HG03159 (cell line): ENCODE measurements around the gene TNS3.

Experiments used
- ATAC-seq: cut with Tn5 transposase; IDR thresholded peaks from one replicate; pipeline ENCODE4 v1.9.1; 2021; ENCODE audit warnings: mild to moderate bottlenecking, moderate library complexity; ENCODE audit not compliant: unreplicated experiment

TNS3 gene

DNA sequence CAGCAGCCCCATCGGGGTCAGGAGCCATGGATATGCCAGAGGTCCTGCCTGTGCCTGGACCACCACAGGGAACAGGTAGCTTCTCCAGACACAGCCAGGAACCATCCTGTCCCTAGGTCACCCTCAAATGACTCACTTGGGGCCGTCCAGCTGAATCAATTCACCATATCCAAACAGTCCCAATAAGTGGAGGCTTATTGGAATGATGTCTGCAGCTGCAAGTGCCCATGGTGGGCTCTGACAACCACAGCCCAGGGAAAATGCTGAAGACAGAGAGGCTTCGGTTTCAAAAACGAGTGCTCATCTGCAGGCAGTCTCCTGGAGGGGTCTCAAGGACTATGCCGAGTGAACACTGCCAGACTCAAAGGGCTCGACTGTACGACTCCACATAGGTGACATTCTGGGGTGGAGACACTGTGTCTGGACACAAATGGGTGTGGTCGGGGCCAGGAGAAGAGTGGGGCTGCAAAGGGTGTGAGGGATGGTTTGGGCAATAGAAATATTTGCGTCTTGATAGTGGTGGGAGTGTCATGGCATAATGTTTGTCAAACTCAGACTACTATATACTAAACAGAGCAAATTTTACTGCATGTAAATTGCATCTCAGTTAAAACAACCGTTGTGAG lies 204.8 kb downstream of the TNS3 start:
- ATAC-seq = no peak

DNA sequence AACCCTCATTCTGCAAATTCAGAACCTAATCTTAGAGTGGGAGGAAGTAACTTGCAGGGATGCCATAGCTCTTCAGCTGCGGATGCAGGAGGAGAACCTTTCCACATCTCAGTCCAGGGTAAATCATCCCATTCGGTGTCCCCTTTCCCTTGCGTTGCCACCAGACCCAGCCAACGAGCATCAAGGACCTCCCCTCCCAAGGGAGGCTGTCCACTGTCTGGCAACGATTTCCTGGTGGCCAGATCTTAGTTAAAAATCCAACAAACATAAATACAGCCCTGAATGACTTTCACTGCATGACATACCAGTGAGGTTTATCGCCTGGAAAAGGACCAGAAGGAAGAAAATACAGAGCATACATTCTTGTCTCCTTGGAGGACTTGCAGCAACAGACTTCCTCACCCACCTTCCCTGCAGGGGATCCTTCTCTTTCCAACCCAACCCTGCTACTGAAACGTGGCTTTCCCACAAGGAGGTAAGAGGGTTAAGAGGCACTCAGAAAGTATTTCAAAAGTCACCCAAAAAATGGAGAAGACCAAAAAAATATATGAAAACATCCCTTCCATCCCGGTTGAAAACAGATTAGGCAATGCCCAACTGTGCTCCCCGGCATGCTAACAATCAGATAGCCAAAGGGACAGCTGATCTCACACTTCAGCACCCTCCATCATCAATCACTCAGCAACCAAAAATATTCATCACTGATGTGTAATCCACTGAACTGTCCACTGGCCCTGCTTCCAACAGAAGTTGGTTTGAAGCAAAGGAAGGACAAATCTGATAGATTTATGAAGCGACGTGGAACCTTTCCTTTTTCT lies 206.6 kb downstream of the TNS3 start:
- ATAC-seq = no peak

DNA sequence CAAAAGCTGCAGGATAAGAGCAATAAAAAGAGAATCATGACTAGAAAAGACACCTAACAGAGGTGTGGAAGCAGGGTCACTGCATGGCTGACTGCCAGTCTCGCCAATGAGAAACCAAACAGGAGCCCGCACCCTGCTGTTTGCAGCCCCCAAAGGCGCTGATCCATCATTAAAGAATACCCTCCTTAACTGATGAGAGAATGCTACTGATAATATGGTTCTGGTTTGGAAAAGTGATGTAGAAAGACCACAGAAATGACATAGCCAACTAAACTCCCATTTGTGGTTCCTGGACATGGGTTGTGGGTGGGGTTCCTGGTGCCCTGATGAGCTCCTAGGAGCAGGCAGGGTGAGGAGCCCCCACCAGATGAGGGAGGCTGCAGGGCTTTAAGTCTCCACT lies 207.4 kb downstream of the TNS3 start:
- no peak for ATAC-seq

DNA sequence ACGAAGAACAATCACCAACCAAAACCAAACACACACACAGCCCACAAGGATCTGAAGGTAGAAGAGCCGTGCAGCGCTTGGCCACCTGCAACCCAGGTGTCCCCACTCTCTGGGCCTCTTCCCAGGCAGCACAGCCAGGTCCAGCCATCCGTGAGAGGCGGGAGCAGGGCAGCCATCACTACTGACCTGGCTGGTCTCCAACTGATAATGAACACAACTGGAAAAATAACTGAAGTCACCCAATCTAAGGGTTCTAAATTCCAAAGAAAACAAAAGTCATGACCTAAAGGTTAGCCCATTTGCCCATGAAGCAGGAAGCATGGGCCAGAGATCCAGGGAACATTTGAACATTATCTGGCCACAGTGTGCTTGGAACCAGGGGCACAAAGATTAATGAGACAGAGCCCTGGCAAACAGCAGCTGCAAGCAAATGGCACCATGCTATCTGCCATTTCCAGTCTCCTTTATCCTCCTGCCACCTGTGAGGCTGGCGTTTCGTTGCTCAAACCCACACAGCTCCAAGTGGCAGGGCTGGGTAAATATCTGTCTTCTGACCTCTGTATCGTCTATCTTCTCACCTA lies 207.9 kb downstream of the TNS3 start:
- ATAC-seq = no peak

DNA sequence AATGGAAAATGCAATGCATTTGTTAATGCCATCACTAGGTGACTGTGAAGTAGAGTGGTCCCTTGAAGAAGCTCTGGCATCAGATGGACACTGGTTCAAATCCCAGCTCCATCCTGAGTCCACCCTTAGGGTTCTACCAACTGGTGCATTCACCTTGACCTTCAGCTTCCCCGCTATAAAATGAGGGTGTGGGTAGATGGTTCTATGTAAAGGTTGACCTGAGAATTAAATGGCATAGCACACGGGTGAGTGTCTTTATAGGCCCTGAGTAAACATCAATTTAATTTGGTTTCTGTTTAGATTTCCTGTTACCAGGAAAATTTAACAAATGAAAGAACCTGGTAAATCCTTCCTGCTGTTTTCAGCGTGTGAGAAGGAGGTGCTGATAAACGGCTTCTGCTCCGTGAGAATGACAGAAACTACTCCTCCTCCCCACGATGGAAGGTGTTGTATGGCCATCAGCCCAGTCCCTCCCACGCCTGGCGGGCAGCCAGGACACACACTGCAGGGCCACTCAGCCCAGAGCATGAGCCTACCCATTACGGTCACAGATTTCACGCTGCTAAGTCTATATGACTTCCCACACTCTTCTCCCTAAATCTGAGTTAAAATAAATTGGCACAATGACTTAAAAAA lies 210.1 kb downstream of the TNS3 start:
- ATAC-seq = no peak

DNA sequence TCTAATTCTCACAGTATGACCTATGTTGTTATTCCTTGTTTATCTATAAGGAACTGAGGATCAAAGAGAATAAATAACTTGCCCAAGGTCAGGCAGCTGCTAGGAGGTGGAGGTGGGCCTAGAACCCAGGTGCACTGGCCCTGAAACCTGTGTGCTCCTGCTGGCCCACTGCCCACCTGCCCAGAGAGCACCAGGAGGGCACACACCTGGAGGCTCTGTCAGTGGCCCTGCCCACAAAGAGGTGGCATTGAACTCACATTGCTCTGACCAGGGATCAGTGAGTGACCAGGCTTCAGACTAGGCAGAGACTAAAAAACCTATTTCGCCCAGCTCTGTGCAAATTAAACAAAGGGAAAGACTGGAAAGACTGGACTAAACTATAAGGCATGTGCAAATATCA lies 210.6 kb downstream of the TNS3 start:
- no peak for ATAC-seq

DNA sequence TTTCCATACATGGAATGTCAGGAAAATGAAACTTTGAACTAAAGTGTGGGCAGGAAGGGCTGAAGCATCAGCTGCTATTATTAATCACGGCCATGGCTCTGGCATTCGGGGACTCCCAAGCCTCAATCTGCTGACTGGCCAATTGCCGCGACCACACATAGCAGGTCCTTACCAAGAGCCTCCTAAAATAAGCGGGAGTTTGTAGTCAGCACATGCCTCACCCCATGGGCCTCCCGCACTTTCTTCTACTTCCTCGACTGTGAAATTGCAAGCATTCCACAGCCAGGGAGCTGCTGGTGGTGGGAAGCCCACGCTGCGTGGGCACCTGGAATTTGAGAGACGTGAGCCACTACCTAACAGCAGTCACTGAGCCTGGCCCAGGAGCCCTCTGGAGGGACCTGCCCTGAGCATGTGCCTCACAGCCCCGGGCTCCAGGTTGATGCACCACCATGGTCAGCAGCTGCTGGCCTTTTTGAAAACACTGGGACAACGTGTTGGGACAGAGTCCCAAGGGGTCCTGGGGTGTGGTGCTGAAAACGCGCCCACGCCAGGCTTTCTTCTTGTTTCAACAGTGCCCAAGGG lies 211.4 kb downstream of the TNS3 start:
- ATAC-seq = no peak

DNA sequence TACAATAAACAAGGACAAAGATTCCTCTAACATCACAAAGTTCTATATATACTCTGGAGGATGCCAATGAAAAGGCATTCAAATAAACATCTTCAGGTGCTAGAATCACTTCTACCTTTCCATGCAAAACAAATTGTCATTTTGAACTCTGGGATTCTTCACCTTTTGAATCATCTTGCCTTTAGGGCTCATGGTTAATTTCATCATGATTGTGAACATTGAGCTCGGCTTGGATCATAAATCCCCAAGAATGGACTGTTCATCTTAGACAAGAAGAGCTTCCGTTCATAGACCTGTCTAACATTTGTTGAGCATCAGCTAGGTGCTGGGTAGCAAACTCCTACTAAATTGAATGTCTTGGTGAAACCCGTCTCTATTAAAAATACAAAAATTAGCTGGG lies 212.2 kb downstream of the TNS3 start:
- no peak for ATAC-seq

DNA sequence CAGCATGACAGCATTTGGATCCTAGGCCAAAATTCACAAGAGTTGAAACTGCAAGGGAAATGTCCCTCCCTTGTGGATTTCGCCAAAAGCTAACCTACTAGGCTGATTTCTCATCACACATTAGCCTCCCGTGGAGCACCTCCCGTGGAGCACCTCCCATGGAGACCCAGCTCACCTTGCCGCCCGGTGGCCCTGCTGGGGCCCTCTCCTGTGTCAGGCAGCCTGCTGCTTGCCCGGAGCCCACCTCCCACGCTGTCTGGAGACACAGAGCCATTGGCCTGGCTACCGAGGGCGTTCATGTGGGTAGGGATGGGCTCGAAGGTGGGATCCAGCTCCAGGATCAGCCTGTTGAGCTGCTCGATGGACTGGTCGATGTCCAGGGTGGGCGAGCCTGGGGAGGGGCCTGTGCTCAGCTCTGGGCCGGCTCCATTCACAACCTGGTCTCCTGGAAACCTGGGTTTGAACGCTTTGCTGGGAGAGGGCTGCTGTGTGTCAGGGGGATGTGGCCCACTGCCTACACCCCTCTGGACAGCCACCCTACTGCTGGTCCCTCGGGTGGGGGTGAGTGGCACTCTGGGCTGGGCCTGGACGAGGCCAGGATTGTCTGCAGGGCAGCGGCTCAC lies 213.6 kb downstream of the TNS3 start:
- no peak for ATAC-seq

DNA sequence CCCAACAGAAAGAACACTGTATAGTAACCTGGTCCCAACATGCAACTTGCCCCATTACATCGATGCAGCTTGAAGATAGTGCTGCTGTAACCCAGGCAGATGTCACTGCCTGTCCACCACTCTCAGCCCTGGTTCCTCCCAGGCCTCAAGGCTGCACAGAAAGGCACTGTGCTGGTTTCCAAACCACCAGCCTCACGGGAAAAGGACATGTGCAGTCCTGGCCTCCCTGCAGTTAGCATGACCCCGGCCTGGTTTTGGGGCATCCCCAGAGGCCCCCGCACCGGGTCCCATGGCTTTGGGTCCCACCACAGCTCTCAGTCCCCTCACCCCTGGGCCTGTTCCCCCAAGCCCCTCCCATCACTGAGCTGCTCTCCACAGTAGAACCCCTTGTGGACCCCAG lies 214.5 kb downstream of the TNS3 start:
- no peak for ATAC-seq

DNA sequence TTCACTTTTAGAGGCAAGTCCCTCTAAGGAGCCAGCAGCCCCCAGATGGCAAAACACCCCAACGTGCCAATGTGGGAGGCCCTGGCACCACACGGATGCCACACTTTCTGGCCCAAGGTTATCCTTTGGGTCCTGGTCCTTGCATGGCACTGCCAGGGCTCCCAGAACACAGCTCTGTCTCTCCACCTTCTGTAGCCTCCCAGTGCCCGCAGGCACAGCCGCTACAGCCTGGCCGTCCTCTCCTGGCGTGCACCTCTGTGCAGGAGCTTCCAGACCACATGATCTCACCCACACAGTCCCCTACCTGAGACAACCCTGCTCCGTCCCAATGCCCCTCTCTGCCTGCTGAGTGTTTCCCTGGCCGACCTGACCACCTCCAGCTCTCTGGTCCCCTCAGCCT lies 215.0 kb downstream of the TNS3 start:
- no peak for ATAC-seq

DNA sequence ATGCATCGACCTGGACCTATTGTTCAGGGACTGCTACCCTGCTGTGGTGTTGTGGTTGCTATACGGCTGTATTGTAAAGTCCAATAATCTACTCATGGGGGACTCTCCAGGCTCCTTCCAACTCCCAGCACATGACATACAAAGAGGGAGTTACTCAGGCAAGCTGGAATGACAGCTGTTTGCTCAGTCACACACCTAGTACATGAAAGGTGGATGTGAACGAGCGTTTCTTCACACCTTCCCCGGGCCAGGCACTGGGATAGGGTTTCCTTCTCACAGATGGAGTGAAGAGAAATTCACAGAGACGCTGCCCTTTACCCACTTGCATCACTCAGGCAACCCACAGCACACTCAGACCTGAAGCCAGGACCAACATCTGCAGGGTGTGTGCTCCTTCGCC lies 215.7 kb downstream of the TNS3 start:
- ATAC-seq = no peak

DNA sequence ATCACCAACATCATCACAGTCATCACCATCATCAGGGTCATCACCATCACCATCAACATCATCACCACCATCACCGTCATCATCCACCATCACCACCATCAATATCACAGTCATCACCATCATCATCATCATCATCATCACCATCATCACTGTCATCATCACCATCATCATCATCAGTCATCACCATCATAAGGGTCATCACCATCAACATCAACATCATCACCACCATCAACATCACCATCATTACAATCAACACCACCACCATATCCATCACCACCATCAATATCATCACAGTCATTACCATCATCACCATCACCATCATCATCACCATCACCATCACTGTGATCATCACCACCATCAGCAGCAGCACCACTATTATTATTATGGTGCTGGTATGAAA lies 218.9 kb downstream of the TNS3 start:
- no peak for ATAC-seq

DNA sequence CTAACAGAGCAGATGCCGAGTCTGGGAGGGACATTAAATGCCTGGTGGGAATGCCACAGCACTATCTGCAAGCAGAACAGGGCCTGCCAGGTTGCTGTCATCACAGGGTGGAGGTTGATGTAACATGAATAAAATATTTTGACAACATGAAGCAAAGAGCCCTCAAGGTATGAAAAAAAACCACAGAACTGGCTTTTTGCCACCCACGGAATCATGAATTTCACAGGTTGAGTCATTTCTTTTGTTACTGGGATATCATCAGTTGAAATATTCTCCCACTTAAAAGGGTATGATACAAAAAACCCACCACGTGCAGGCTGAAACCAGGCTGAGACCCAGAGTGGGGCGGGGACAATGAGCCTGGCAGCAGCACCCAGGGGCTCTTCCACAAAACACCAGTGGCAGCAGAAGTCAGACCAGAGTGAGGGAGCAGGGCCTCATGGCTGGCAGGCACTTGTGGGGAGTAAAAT lies 220.1 kb downstream of the TNS3 start:
- ATAC-seq = no peak

DNA sequence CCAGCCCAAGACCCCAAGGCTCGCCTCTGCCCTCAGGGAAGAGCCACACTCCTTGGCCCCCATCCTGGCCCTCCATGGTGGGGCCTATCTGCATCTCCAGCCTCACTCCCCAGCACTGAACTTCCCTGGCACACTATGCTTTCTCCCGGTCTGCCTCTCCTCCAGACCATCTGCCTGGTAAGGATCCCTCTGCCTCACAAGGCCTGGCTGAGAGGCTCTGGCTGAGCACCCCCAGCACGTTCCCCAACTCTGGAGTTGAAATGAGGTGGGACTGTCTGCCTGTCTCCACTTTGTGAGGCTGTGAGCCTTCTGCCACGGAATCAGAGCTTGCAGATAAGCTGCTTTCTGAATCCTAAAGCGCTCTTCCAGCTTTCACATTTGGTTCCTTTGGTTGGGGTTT lies 220.7 kb downstream of the TNS3 start:
- ATAC-seq = no peak

DNA sequence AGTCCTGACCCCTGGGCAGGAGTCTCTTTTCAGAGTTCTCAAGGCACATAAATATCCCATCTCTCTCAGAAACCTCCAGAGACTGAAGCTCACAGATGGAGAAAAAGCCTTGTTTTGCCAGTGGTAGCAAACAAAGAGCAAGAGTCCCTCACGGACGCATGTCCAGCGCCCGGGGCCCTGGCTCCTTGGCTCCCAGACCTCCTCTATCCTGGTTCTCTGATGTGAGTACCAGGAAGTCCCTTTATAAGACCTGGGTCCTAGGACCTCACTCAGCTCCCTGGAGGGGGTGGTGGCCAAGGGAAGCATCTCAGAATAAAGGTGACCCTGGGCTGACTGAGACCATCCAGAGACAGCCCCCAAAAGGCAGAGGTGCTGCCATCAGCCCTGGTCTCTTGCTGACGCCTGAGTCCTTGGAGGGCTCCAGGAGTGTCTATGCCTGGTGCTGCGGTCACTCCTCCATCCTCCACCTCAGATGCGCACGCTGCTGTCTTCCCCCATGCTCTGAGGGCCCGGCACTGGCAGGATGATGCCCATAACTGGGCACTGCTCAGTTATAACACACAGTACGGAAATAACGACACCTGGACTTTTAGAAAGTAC lies 221.5 kb downstream of the TNS3 start:
- ATAC-seq = no peak

DNA sequence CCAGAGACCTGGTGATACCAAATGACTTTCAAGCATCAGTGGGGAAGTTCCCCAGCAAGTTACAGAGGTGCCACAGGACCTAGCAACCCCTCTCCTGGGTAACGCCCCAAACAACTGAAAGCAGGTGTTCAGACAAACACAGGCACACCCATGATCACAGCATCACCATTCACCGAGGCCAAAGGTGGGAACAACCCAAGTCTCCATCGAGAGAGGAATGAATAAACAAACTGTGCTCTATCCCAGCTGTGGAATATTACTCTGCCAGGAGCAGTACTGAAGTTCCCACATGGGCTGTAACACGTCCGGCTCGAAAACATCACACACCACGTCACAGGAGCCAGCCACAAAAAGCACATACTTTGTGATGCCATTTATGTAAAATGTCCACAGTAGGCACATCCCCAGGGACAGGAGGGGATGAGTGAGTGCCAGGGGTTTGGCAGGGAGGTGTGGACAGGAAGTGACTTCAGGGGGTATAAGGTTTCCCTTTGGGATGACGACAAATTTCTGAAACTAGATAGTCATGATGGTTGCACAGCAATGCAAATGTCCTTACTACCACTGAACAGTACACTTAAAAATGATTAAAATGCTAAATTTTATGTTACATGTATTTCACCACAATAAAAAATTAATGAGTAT lies 222.8 kb downstream of the TNS3 start:
- no peak for ATAC-seq

DNA sequence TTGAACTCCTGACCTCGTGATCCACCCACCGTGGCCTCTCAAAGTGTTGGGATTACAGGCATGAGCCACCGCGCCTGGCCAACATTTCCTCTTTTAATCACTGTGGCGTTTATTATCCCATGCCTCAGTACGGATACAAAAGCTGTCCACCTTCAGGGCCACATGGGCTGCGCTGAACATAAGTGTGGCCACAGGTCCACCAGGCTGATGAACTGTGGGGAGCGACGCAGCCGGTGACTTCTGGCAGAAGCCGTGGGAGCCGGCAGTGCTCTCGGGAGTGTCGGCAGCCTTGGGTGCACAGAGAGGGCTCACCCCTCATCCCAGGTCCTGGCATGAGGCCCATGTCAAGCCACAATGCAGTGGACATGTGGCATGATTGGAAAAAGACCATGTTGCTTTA lies 223.6 kb downstream of the TNS3 start:
- ATAC-seq = no peak

DNA sequence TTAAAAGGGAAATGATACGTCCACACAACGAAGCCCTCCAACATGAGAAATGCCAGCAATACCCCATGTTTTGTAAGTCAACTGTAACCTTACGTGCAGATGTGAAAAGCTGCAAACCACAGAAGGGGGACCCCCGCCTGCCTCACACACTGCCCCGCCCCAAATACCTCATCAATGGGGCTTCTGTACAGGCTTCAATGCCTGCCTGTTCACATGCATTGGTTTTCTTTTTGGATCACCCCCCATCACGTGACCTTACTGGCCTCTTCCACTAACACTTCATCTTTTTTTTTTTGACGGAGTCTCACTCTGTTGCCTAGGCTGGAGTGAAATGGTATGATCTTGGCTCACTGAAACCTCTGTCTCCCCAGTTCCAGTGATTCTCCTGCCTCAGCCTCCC lies 224.0 kb downstream of the TNS3 start:
- no peak for ATAC-seq

DNA sequence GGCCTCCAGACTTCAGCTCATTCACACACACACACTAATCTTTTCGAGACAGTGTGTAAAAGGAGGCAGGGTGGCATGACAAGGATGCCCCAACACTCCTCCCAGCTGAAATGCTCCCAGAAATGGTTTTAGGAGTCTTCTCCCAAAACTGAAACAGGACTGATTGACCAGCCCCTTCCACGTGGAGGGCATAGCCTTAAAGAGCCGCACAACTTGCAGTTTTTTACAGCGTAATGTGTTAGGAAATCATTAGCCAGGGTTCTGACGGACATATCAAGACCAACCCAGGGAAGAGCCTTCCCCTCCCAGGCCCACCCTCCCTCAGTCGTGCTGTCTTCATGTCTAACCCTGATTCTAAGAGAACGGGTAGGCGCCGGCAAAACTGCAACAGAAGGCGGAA lies 224.6 kb downstream of the TNS3 start:
- ATAC-seq = no peak
